HG02970 (cell line): ENCODE results near the gene TWF2.
A peak's percentile ranks its signal among the peaks of the same experiment; 100 is the strongest.

Source experiments
- ATAC-seq: cut with Tn5 transposase; IDR thresholded peaks from one replicate; pipeline ENCODE4 v1.9.1; 2021; ENCODE audit warnings: mild to moderate bottlenecking, moderate library complexity, moderate number of reproducible peaks; ENCODE audit not compliant: unreplicated experiment, low FRiP score

TWF2 gene

GRCh38 chr3:52210037-52210436 lies 28.9 kb downstream of the TWF2 start:
- ATAC-seq, result no peak

- no peak for ATAC-seq
Observed at GRCh38 chr3:52208556-52208955, 30.4 kb downstream of the TWF2 start.

GRCh38 chr3:52205727-52206372 lies 33.1 kb downstream of the TWF2 start:
- ATAC-seq, result no peak

GRCh38 chr3:52204337-52205073 lies 34.5 kb downstream of the TWF2 start:
- ATAC-seq, result no peak

- ATAC-seq, result no peak
Observed at GRCh38 chr3:52203701-52204100, 35.3 kb downstream of the TWF2 start.

- ATAC-seq, result no peak
Observed at GRCh38 chr3:52202384-52203077, 36.4 kb downstream of the TWF2 start.

- ATAC-seq, result no peak
Observed at GRCh38 chr3:52200981-52201679, 37.8 kb downstream of the TWF2 start.

- no peak for ATAC-seq
Observed at GRCh38 chr3:52198643-52199608, 40.0 kb downstream of the TWF2 start.

GRCh38 chr3:52197842-52198625 lies 40.9 kb downstream of the TWF2 start, which contains the start of gene ALAS1:
Gene ALAS1, plus strand, starts transcription at chr3:52198160. Its CDS starts 1,082 bp downstream, at chr3:52199242.
- peak; percentile 75 for ATAC-seq

- no peak for ATAC-seq
Observed at GRCh38 chr3:52197499-52197841, 41.5 kb downstream of the TWF2 start.

- ATAC-seq, result no peak
Observed at GRCh38 chr3:52196977-52197376, 42.0 kb downstream of the TWF2 start.

GRCh38 chr3:52195823-52196331 lies 43.1 kb downstream of the TWF2 start:
- no peak for ATAC-seq

- ATAC-seq, result no peak
Observed at GRCh38 chr3:52195291-52195597, 43.7 kb downstream of the TWF2 start.

- no peak for ATAC-seq
Observed at GRCh38 chr3:52194485-52195290, 44.3 kb downstream of the TWF2 start.

GRCh38 chr3:52193065-52193464 lies 45.9 kb downstream of the TWF2 start:
- no peak for ATAC-seq

GRCh38 chr3:52191663-52192062 lies 47.3 kb downstream of the TWF2 start:
- no peak for ATAC-seq

- no peak for ATAC-seq
Observed at GRCh38 chr3:52190294-52191074, 48.5 kb downstream of the TWF2 start.
